ENCODE data around the gene YPEL5.
A peak's percentile ranks its signal among the peaks of the same experiment; 100 is the strongest.
"Not testable (repeated sequence)": the region's sequence is repeated elsewhere in the genome, so short reads cannot be mapped to it uniquely, and the experiment has no call there.

Gene YPEL5

DNA sequence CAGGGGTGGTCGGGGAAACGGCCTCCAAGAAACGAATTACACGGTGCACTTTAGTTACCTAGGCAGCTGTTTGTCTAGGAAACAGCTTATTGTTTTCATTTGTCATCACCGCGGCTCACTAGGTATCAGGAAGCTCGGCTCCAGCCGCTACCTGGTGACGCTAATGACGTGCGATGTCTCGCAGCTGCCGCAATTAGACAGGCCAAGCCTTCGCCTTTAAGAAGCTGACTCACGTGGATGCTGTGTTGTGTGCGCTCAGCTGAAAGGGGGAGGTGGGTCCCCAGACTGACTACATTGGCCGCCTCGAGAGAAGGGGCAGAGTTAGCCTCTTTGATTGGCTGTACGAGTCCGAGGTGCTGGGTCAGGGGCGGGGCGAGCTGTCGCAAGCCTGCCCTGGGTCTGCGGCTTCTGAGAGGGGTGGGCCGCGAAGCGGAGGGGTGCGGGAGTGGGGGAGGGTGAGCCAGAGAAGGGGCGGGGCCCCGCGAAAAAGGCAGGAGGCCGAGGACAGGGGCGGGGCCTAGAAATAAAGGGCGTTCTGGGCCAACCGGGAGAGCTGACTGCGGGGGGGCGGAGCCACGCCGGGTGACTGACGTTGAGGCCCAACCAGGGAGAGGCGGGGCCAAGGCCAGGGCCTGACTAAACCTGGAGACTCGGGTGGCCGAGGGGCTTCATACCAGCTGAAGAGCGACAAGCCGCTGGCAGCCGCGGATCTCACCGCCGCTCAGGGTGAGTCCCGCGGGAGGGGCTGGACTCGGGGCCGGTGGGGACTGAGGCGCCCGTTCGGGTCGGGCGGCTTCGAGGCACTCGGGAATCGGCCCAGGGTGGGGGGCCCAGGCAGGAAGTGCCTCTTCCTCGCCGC lies at the start of gene YPEL5:
YPEL5 (plus strand) TSS at position 671 of the 859 bp plus-strand sequence. CDS start 9,645 bp downstream, outside the sequence.
- peak; percentile 99 for DNase-seq

DNA sequence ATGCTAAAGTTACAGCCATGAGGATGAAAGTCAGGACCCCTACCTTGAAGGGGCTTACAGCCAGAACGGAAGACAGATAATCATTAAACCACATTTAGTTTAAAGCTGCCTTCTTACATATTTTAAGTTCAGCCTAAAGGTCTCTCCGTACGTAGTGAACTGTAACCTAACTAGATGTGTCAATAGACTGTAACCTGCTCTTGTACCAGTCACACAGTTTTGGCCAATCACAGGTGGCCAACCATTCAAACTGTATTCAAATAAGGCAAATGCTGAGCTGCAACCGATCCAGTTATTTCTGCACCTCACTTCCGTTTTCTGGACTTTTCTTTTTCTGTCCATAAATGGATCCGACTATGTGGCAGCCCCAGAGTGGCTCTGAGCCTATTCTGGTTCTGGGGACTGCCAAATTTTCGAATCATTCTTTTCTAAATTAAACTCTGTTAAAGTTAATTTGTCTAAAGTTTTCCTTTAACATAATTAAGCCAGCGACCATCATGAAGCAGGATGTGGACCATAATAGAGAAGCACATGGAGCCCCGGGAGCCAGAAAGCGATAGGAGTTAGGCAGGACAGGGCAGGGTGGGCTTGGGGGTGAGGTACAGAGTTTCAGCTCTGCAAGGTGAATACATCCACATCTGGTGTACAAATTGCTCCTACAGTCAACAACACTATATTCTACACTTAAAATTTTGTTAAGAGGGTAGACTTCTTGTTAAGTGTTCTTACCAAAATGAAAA lies 48.4 kb upstream of the YPEL5 start:
- DNase-seq: no peak

DNA sequence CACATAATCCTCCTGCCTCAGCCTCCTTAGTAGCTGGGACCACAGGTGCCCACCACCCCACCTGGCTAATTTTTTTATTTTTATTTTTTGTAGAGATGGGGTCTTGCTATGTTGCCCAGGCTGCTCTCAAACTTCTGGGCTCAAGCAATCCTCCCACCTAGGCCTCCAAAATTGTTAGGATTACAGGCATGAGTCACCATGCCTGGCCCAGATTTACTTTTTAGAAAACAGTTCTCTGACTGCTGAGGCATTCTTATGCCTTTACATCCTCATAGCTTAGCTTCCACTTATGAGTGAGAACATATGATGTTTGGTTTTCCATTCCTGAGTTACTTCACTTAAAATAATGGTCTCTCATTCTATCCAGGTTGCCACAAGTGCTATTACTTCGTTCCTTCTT lies 47.4 kb upstream of the YPEL5 start:
- DNase-seq: not testable (repeated sequence)

DNA sequence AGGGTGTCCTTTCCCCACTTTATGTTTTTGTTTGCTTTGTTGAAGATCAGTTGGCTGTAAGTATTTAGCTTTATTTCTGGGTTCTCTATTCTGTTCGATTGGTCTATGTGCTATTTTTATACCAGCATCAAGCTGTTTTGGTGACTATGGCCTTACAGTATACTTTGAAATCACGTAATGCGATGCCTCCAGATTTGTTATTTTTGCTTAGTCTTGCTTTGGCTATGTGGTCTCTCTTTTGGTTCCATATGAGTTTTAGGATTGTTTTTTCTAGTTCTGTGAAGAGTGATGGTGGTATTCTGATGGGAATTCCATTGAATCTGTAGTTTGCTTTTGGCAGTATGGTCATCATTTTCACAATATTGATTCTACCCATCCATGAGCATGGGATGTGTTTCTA lies 46.1 kb upstream of the YPEL5 start:
- not testable (repeated sequence) for DNase-seq

DNA sequence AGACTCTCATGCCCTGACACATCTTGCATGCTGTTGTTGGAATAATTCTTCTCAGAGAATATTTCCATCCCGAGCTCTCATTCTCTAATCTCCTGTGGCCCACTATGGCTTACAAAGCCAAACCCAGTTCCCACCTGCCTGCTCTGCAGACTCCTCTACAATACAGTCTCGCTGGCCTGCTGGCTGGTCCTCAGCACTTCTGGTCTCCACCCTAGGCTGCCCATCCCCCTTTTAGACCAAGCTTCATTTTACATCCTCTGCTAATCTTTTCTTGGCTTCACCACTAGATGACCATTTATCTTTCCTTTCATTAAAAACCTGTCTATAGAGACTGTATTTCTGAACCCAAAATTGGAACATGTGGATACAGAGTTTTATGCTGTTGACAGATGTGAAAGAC lies 42.5 kb upstream of the YPEL5 start:
- no peak for DNase-seq

DNA sequence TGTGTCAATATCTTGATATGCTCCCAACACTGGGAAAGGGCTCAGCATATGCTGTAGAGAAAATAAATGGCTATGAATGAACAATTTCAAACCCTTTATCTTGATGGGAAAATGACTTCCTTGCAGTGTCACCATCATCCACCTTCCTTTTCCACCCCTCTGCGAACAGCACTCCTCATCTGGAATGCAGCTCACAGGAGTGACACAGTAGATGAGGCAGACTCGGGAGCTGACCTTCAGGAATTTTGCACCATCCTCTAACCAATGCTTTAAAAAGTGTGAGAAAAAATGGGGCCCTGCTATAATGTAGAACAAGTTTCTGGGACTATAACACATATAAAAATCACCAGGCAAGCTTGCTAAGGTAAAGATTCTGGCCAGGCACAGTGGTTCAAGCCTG lies 41.3 kb upstream of the YPEL5 start:
- no peak for DNase-seq

DNA sequence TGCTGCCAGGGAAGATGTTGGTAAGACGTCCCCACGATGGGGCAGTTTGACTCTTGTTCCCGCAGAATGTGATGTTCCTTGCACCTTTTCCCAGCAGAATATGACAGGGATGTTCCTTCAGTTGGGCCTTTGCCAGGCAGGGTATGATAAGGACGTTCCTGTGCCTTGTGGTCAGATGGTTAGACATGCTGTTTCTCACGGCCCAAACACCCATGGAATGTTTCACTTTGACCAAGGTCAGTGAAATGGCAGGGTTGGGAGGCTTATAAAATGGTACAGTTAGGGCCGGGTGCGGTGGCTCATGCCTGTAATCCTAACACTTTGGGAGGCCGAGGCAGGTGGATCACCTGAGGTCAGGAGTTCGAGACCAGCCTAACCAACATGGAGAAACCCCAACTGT lies 40.3 kb upstream of the YPEL5 start:
- DNase-seq: peak; percentile 74

DNA sequence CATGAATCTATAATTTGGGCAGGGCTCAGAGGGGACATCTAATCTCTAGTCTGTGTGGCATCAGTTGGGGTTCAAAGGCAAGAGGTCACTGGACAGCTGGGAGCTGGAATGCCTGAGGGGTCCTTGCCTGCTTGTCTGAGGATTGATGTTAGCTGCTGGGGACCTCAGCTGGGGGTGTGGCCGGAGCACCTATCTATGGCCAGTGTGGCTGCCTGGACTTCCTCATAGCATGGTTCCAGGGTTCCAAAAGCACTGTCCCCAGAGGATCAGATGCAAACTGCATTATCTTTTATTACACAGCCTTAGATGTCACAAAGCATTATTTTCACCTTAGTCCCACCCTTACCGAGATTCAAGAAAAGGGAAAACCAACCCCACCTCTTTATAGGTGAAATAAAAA lies 38.6 kb upstream of the YPEL5 start:
- no peak for DNase-seq

DNA sequence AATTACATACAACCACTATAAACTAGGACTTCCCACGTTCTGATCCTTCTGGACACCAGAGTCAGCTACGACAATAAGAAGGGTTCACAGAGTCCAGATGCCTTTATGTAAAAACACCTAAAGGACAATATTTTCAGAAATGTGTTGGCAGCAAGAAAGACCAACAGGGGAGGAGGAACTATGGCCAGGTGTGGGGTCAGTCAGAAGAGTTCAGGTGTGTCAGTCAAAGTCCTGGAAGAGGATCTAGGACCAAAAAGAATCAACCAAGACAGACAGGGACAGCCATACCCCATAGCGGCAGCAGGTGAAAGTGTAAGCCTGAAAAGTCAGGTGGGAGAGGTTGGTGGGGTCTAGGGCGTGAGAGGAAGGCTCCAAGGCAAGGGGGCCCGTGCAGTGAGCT lies 38.0 kb upstream of the YPEL5 start:
- no peak for DNase-seq

DNA sequence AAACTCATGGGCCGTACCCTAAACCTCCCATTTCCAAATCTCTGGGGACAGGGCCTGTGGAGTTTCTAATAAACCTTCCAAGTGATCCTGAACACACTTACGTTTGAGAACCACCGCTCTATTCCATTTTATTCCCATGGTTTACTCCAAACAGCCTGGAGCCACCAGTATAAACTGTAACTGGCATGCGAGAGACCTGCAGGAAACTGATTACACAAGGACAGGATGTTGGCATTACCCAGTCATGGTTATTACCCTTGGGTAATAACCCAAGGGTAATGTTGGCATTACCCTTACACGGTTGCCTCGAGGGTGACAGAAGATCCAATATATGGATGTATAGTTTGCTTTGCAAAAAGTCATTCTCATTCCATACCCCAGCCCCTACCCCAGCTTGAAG lies 37.0 kb upstream of the YPEL5 start:
- DNase-seq: no peak

DNA sequence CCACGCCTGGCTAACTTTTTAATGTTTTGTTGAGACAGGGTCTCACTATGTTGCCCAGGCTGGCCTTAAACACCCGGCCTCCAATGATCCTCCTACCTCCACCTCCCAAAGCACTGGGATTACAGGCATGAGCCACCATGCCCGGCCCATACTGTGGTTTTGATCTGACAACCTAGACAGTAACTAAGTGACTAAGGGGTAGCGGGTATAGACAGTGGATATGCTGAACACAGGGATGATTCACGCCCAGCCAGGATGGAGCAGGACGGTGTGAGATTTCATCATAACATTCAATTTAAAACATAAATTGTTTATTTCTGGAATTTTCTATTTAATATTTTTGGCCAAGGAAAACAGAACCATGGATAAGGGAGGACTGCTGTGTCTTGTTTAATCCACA lies 36.0 kb upstream of the YPEL5 start:
- no peak for DNase-seq

DNA sequence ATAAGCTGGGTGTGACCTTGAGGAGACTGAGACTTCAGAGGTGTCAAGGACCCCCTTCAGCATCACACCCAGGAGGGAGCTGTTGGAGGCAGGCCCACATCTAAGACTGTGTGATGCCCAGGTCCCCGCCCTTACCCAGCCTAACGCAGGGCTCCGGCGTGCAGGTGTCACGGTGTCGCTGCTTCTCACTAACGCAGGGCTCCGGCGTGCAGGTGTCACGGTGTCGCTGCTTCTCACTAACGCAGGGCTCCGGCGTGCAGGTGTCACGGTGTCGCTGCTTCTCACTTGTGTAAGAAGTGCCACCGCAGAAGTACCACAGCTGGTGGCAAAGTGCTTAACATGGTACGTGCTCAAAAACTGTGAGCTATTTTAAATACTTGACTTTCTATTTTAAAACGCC lies 35.6 kb upstream of the YPEL5 start:
- not testable (repeated sequence) for DNase-seq

DNA sequence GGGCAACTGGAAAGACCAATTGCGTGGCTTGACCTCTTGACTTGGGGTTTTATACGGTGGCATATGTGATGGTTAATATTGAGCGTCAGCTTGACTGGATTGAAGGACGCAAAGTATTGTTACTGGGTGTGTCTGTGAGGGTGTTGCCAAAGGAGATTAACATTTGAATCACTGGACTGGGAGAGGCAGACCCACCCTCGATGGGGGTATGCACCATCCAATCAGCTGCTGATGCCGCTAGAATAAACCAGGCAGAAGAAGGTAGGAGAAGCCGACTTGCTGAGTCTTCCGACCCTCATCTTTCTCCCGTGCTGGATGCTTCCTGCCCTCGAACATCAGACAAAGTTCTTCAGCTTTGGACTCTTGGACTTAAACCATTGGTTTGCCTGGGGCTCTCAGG lies 34.2 kb upstream of the YPEL5 start:
- DNase-seq: no peak

DNA sequence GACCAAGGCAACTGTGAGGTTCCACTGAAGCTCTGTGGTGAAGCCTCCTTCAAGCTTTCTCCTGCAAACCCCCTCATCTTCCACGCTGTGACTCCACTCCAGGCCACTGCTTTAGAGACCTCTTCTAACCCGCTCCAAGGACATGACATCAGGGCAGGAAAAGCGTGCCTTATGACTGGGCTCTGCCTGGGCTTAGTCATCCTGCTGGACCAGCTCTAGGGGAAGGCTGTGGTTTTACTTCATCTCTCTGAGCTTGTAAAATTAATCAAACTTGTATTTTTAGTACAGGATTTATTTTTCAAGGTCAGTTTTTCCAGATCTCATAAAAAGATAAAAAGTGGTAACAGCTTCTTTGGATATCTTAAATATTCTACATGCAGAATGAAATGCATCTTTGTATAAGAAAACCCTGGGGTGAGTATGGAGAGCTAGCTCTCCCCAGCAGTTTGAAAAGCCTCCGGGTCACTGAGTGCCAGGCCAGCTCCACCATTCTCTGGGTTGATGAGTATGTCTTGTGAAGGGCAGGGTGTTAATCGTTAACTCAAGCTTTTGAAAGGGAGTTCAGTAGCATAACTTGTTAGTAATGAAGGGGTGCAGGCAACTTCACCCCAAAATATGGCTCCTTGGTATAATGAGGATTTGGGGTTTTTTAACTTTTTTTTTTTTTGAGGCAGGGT lies 33.1 kb upstream of the YPEL5 start:
- DNase-seq: peak; percentile 77

DNA sequence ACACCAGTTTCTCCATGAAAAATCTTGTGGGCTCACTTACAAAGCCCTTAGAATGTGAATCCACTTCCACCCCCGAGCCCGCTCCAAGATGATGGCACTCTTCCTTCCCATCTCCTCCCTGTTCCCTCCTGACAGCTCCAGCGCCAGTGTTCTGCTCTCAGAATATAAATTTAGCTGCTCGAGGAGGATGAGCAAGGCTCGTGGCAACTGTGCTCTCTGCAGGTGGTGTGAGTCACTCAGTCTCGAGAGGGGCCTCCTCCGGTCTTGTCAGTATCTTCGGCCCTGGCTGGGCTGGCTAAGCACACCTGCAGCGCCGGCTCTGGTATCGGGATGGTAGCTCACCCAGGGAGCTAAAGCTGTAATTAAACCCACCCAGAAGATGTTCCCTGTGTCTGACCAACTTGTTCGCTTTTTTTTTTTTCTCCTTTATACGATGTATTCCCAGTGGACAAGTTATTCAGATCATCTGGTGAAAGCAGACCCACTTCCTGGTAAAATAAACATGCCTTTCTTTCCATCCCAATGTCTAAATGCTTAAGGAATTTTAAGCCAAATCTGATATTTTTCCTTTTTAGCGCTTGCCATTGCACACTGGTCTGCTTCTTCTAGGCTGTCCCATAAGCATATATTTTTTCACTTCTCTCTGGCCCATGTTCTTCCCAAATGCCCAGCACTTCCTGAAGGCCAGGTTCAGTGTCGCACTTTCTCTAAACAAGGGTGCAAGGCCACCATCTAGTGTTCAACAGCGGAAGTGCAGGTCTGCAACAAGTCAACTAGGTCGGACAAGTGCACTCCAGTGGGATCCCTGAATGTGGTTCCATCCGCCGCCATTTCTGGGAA lies 31.4 kb upstream of the YPEL5 start:
- DNase-seq: peak; percentile 58

DNA sequence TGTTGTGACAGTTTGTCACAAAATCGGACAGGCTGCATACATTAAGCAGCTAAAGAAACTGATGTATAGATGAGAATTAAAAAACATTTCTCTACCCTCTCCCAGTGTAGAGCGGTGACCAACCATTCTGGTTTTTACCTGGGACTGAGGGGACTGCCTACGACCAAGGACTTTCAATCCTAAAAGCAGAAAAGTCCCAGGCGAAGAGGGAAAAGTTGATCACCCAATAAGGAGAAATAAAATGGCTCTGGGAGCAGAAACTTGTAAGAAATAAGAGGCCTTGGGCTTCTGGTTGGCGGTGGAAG lies 30.9 kb upstream of the YPEL5 start:
- DNase-seq: no peak

DNA sequence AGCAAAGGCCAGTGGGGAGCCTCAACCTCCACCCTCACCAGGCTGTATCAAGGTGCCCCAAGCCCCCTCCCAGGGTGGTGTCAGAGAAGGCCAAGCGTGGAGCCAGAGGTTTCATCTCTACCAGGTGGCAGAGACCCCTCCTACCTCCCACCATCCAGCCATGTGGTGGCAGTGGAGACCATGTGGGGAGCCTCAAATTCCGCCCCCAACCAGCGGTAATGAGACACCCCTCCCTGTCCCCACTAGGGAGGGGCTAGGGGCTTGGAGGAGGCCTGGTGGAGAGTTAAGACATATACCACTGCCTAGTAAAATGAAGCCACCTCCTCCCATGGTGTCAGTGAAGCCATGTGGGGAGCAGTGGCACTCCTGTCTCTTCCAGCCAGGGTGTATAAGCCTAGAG lies 24.4 kb upstream of the YPEL5 start:
- DNase-seq: no peak

DNA sequence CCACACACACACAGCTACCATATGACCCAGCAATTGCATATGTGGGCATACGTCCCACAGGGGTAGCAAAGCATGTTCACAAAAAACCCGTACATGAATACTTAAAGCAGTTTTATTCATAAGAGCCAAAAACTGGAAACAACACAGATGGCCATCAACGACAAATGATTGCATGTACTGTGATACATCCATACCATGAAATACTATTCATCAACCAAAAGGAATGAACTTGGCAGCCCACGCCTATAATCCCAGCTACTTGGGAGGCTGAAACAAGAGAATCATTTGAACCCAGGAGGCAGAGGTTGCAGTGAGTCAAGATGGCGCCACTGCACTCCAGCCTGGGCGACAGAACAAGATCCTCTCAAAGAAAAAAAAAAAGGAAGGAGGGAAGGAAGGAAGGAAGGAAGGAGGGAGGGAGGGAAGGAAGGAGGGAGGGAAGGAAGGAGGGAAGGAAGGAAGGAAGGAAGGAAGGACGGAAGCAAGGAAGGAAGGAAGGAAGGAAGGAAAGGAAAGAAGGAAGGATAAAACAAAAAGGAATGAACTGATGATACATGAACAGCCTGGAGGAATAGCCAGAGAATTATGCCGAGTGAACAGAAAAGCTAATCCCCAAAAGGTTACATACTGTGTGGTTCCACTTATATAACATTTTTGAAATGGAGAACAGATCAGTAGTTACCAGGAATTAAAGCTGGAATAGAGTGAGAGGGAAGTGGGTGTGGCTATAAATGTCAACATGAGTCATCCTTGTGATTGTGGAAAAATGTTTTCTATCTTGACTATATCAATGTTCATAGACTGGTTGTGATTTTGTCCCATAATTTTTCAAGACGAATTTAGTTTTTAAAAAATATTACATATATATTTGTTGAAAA lies 19.6 kb upstream of the YPEL5 start:
- no peak for DNase-seq

DNA sequence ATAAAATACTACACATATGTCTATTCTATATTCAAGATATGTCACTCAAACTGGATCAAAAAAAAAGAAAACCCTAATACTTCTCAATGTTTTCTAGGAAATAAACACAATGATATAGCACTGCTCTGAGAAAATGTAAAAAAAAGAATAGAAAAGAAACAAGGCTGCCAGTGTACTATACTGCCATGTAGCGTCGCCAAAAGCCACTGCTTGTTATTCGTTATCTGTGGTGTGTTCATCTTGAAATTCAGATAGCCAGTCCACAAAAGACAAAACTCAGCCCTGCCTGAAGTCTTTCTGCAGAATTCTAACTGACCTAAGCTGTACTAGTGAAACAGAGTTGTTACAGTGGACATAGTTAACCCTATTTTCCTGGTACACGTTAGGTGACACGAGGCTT lies 12.2 kb upstream of the YPEL5 start:
- no peak for DNase-seq

DNA sequence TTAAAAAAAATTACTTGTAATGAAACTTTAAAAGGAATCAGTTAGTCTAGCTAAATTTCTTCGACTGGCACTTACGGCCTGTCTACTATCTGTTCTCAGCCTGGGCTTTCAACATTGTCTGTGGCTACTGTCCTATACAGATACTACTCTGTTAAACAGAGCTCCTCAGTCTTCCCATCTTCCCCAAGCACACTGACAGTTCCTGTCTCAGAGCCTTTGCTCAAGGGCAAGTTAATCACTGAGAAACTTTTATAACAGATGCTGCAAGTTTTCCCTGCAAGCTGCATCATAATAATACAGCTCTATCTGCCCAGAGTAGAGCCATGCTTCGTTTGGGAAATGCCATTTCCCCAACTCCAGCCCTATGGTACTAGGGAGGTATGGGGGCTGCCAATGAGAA lies 11.3 kb upstream of the YPEL5 start:
- DNase-seq: no peak

DNA sequence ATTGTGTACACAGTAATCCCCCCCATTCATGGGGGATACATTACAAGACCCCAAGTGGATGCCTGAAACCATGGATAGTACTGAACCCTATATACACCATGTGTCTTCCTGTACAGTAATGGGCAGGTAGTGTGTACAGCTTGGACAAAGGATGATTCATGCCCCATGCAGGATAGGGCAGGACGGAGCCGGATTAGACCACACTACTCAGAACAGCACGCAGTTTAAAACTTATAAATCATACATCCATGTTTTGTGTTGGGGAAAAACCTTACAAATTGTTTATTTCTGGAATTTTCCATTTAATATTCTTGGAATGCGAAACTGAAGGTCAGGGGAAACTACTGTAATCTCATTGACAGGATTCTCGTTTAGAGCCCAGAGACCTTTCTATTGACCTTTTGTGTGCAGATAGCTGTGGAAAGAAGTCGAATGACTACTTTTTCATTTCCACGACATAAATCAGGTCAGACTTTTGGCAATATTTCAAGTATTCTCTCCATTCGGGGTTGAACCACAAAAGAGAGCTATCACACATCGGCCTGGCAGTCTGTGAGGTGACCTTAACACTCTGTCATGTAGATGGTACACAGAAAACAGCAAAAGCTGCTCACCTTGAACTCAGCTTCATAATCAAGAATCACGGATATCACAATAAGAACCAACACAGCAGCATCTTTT lies 9.9 kb upstream of the YPEL5 start:
- no peak for DNase-seq

Data from NCI-H226 (cell line).